Osteoblast (primary cell): Measurements from ENCODE around the gene CYP1B1. TPM values are rescaled to one million over a fixed set of nuclear protein-coding genes. Genes with fewer than 3 reads are reported as not detected.

Source experiments
- DNase-seq: peaks from one replicate; pipeline ENCODE4 v3.0.0; 2011; ENCODE audit warnings: low spot score, mixed read lengths; ENCODE audit not compliant: insufficient read length; ENCODE audit errors: missing footprints
- H2AFZ ChIP-seq: 2 replicates; pipeline ENCODE4 v1.6.0; 2011; ENCODE audit warnings: mild to moderate bottlenecking, low read length
- H3K27ac ChIP-seq: 2 replicates; pipeline ENCODE4 v1.5.1; 2011; ENCODE audit warnings: mild to moderate bottlenecking, low read depth, low read length, moderate library complexity
- H3K27me3 ChIP-seq: 2 replicates; pipeline ENCODE4 v1.6.0; 2012; ENCODE audit warnings: mild to moderate bottlenecking, control low read depth, inconsistent platforms, low read length, moderate library complexity; ENCODE audit not compliant: insufficient read depth
- H3K36me3 ChIP-seq: 2 replicates; pipeline ENCODE4 v1.5.1; 2011; ENCODE audit warnings: mild to moderate bottlenecking, low read length, control low read depth, moderate library complexity; ENCODE audit not compliant: insufficient read depth
- H3K4me1 ChIP-seq: 2 replicates; pipeline ENCODE4 v1.5.1; 2011; ENCODE audit warnings: mild to moderate bottlenecking, low read length, control low read depth, moderate library complexity; ENCODE audit not compliant: insufficient read depth
- H3K4me2 ChIP-seq: 2 replicates; pipeline ENCODE4 v1.6.0; 2011; ENCODE audit warnings: mild to moderate bottlenecking, low read length; ENCODE audit not compliant: insufficient read depth
- H3K4me3 ChIP-seq: fragments of 200-600 bp; sonication (generic); 3 replicates; pipeline ENCODE4 v1.5.1; 2012; ENCODE audit warnings: mild to moderate bottlenecking, low read length, inconsistent platforms; ENCODE audit not compliant: insufficient read depth
- H3K79me2 ChIP-seq: 2 replicates; pipeline ENCODE4 v1.6.0; 2012; ENCODE audit warnings: mild to moderate bottlenecking, low read length, control low read depth, inconsistent platforms; ENCODE audit not compliant: insufficient read depth
- H3K9me3 ChIP-seq: 2 replicates; pipeline ENCODE4 v1.5.1; 2011; ENCODE audit warnings: low read depth, low read length, control low read depth
- H4K20me1 ChIP-seq: 2 replicates; pipeline ENCODE4 v1.6.0; 2012; ENCODE audit warnings: mild to moderate bottlenecking, low read length, control low read depth; ENCODE audit not compliant: insufficient read depth
- CTCF ChIP-seq: IDR thresholded peaks from 2 replicates; pipeline ENCODE4 v1.5.1; 2011; ENCODE audit warnings: mild to moderate bottlenecking, low read depth, low read length, moderate library complexity; ENCODE audit errors: extremely low read depth
- total RNA-seq: library from RNA; depleted of rRNA; stranded (reverse); fragments of >200 nt; gene quantifications from 2 replicates; pipeline ENCODE4 v1.2.3, GENCODE V29; 2012

The CYP1B1 gene
- total RNA-seq, 1 donor = 827 TPM

GRCh38 chr2:38121481-38121880 is 45.5 kb upstream of the CYP1B1 start:
- no peak for DNase-seq
- no peak for TF ChIP-seq CTCF
- H2AFZ ChIP-seq = no peak overlapping the region
- no peak overlapping the region for H3K4me2 ChIP-seq
- no peaks in the 10 kb centered on the region for H3K9me3 ChIP-seq
- no peaks in the 10 kb centered on the region for H3K79me2 ChIP-seq
- H3K4me1 ChIP-seq = peaks cover 31% of the 10 kb centered on the region
- H3K4me3 ChIP-seq = no peak overlapping the region
- no peaks in the 10 kb centered on the region for H3K27me3 ChIP-seq
- H4K20me1 ChIP-seq = no peaks in the 10 kb centered on the region
- H3K27ac ChIP-seq = no peak overlapping the region
- H3K36me3 ChIP-seq = no peaks in the 10 kb centered on the region

- Histone ChIP-seq H4K20me1 (no peaks in the 10 kb centered on the region), H3K79me2 (no peaks in the 10 kb centered on the region), H3K4me3 (no peak overlapping the region), H2AFZ (no peak overlapping the region), H3K4me2 (no peak overlapping the region), H3K36me3 (no peaks in the 10 kb centered on the region), H3K27ac (no peak overlapping the region), H3K4me1 (peaks cover 36% of the 10 kb centered on the region), H3K9me3 (no peaks in the 10 kb centered on the region), H3K27me3 (no peaks in the 10 kb centered on the region)
- TF ChIP-seq CTCF = no peak
- no peak for DNase-seq
Observed at GRCh38 chr2:38120829-38121228, 44.9 kb upstream of the CYP1B1 start.

- peak; percentile 56 for DNase-seq
- H3K36me3 ChIP-seq = no peaks in the 10 kb centered on the region
- H3K4me2 ChIP-seq = no peak overlapping the region
- no peaks in the 10 kb centered on the region for H3K9me3 ChIP-seq
- H3K79me2 ChIP-seq = no peaks in the 10 kb centered on the region
- H3K27ac ChIP-seq = no peak overlapping the region
- H3K4me1 ChIP-seq = peaks cover 42% of the 10 kb centered on the region
- H3K27me3 ChIP-seq = no peaks in the 10 kb centered on the region
- no peak for TF ChIP-seq CTCF
- no peaks in the 10 kb centered on the region for H4K20me1 ChIP-seq
- no peak overlapping the region for H3K4me3 ChIP-seq
- H2AFZ ChIP-seq = no peak overlapping the region
Observed at GRCh38 chr2:38120264-38120592, 44.3 kb upstream of the CYP1B1 start.

- H3K27ac ChIP-seq = peak overlapping the region; percentile 83
- H2AFZ ChIP-seq = no peak overlapping the region
- no peaks in the 10 kb centered on the region for H3K36me3 ChIP-seq
- H3K4me1 ChIP-seq = peaks cover 49% of the 10 kb centered on the region
- H3K79me2 ChIP-seq = no peaks in the 10 kb centered on the region
- H3K4me2 ChIP-seq = peak overlapping the region; percentile 40
- H3K9me3 ChIP-seq = no peaks in the 10 kb centered on the region
- no peak for TF ChIP-seq CTCF
- H4K20me1 ChIP-seq = no peaks in the 10 kb centered on the region
- no peak for DNase-seq
- no peaks in the 10 kb centered on the region for H3K27me3 ChIP-seq
- H3K4me3 ChIP-seq = no peak overlapping the region
Observed at GRCh38 chr2:38116762-38117161, 40.8 kb upstream of the CYP1B1 start.
